IPS-15b (cell line): ENCODE measurements around the gene RANBP10.

Experiments
- H3K27me3 ChIP-seq: one replicate; pipeline ENCODE4 v1.6.1; 2013; ENCODE audit warnings: low read length; ENCODE audit not compliant: control insufficient read depth, insufficient read depth
- H3K36me3 ChIP-seq: one replicate; pipeline ENCODE4 v1.6.1; 2013; ENCODE audit warnings: low read length; ENCODE audit not compliant: control insufficient read depth, insufficient read depth
- H3K4me1 ChIP-seq: one replicate; pipeline ENCODE4 v1.6.1; 2013; ENCODE audit warnings: mild to moderate bottlenecking, low read length; ENCODE audit not compliant: control insufficient read depth, insufficient read depth
- H3K4me3 ChIP-seq: one replicate; pipeline ENCODE4 v1.5.1; 2013; ENCODE audit warnings: low read depth, low read length
- H3K9ac ChIP-seq: one replicate; pipeline ENCODE4 v1.6.1; 2013; ENCODE audit warnings: low read depth, mild to moderate bottlenecking, low read length
- H3K9me3 ChIP-seq: one replicate; pipeline ENCODE4 v1.6.1; 2013; ENCODE audit warnings: mild to moderate bottlenecking, low read length; ENCODE audit not compliant: control insufficient read depth, insufficient read depth

Gene RANBP10

GRCh38 chr16:67731071-67731752 is 75.1 kb downstream of the RANBP10 start:
- Histone ChIP-seq H3K4me3 (no peak overlapping the region), H3K9ac (no peak overlapping the region), H3K36me3 (peaks cover 32% of the 10 kb centered on the region), H3K4me1 (no peaks in the 10 kb centered on the region), H3K9me3 (no peaks in the 10 kb centered on the region), H3K27me3 (no peaks in the 10 kb centered on the region)

- Histone ChIP-seq H3K4me3 (no peak overlapping the region), H3K9ac (no peak overlapping the region), H3K36me3 (peaks cover 32% of the 10 kb centered on the region)
These were observed 76.0 kb downstream of the RANBP10 start for GRCh38 chr16:67730326-67730725.

GRCh38 chr16:67729636-67730248 is 76.6 kb downstream of the RANBP10 start:
- H3K4me3 ChIP-seq, result no peak overlapping the region
- H3K36me3 ChIP-seq, result peaks cover 34% of the 10 kb centered on the region
- H3K27me3 ChIP-seq, result no peaks in the 10 kb centered on the region
- H3K4me1 ChIP-seq, result no peaks in the 10 kb centered on the region
- H3K9me3 ChIP-seq, result no peaks in the 10 kb centered on the region
- no peak overlapping the region for H3K9ac ChIP-seq

More at GRCh38 chr16:67730326-67730725, 76.0 kb downstream of the RANBP10 start:
- no peaks in the 10 kb centered on the region for H3K27me3 ChIP-seq
- H3K4me1 ChIP-seq, result no peaks in the 10 kb centered on the region
- H3K9me3 ChIP-seq, result no peaks in the 10 kb centered on the region

- no peak overlapping the region for H3K9ac ChIP-seq
- no peaks in the 10 kb centered on the region for H3K9me3 ChIP-seq
- no peak overlapping the region for H3K4me3 ChIP-seq
- no peaks in the 10 kb centered on the region for H3K4me1 ChIP-seq
- H3K27me3 ChIP-seq, result no peaks in the 10 kb centered on the region
- H3K36me3 ChIP-seq, result peaks cover 36% of the 10 kb centered on the region
These were observed 78.6 kb downstream of the RANBP10 start for GRCh38 chr16:67727521-67728485.

- Histone ChIP-seq H3K27me3 (no peaks in the 10 kb centered on the region), H3K9me3 (no peaks in the 10 kb centered on the region), H3K9ac (no peak overlapping the region), H3K36me3 (peaks cover 33% of the 10 kb centered on the region), H3K4me1 (no peaks in the 10 kb centered on the region), H3K4me3 (no peak overlapping the region)
These were observed 80.0 kb downstream of the RANBP10 start for GRCh38 chr16:67726106-67727034.

- no peak overlapping the region for H3K9ac ChIP-seq
- H3K4me3 ChIP-seq, result no peak overlapping the region
- peaks cover 4% of the 10 kb centered on the region for H3K4me1 ChIP-seq
- no peaks in the 10 kb centered on the region for H3K27me3 ChIP-seq
- no peaks in the 10 kb centered on the region for H3K9me3 ChIP-seq
- H3K36me3 ChIP-seq, result peaks cover 25% of the 10 kb centered on the region
These were observed 82.5 kb downstream of the RANBP10 start for GRCh38 chr16:67723911-67724305.

GRCh38 chr16:67723151-67723910 is 83.0 kb downstream of the RANBP10 start:
- H3K36me3 ChIP-seq, result peaks cover 21% of the 10 kb centered on the region
- no peak overlapping the region for H3K4me3 ChIP-seq
- no peaks in the 10 kb centered on the region for H3K27me3 ChIP-seq
- H3K4me1 ChIP-seq, result peaks cover 5% of the 10 kb centered on the region
- no peaks in the 10 kb centered on the region for H3K9me3 ChIP-seq
- no peak overlapping the region for H3K9ac ChIP-seq

- H3K36me3 ChIP-seq, result peaks cover 6% of the 10 kb centered on the region
- H3K9me3 ChIP-seq, result no peaks in the 10 kb centered on the region
- peak overlapping the region; percentile 98 for H3K4me3 ChIP-seq
- peaks cover 12% of the 10 kb centered on the region for H3K4me1 ChIP-seq
- no peaks in the 10 kb centered on the region for H3K27me3 ChIP-seq
- no peak overlapping the region for H3K9ac ChIP-seq
These were observed 86.1 kb downstream of the RANBP10 start for GRCh38 chr16:67720236-67720635.

- Histone ChIP-seq H3K4me1 (peaks cover 12% of the 10 kb centered on the region), H3K9ac (peak overlapping the region; percentile 71), H3K9me3 (no peaks in the 10 kb centered on the region), H3K27me3 (no peaks in the 10 kb centered on the region), H3K36me3 (peaks cover 2% of the 10 kb centered on the region), H3K4me3 (peak overlapping the region; percentile 98)
These were observed 86.6 kb downstream of the RANBP10 start for GRCh38 chr16:67719778-67720144.

GRCh38 chr16:67719048-67719777 is 87.1 kb downstream of the RANBP10 start, which contains the start of gene GFOD2:
Gene GFOD2 (minus strand): TSS chr16:67719316. CDS start chr16:67685715, 33,601 bp downstream.
- H3K9me3 ChIP-seq, result no peaks in the 10 kb centered on the region
- no peaks in the 10 kb centered on the region for H3K36me3 ChIP-seq
- peaks cover 12% of the 10 kb centered on the region for H3K4me1 ChIP-seq
- no peaks in the 10 kb centered on the region for H3K27me3 ChIP-seq
- H3K4me3 ChIP-seq, result peak within 1 kb of the TSS; percentile 98
- peak within 1 kb of the TSS; percentile 79 for H3K9ac ChIP-seq
